Vagina (tissue), 2 donors: ENCODE results near the gene EVC2. TPM values are rescaled to one million over a fixed set of nuclear protein-coding genes. Genes with fewer than 3 reads are reported as not detected.

ENCODE experiments used
- DNase-seq, 2 donors: peaks; one replicate each; pipeline ENCODE4 v3.0.0-alpha.2; 2017; ENCODE audit errors: extremely low spot score in 2 of 2
- H3K27ac ChIP-seq: fragments of 200-600 bp; sonication (generic); one replicate; pipeline ENCODE4 v1.5.1; 2019
- H3K27me3 ChIP-seq: fragments of 200-600 bp; sonication (generic); one replicate; pipeline ENCODE4 v1.5.1; 2019
- H3K36me3 ChIP-seq, 2 donors: fragments of 200-600 bp; sonication (generic); one replicate each; pipeline ENCODE4 v1.5.1; 2017 to 2019
- H3K4me1 ChIP-seq: fragments of 200-600 bp; sonication (generic); one replicate; pipeline ENCODE4 v1.5.1; 2019
- H3K4me3 ChIP-seq, 2 donors: fragments of 200-600 bp; sonication (generic); 1 replicate in 1 of 2; 2 replicates in 1 of 2; pipeline ENCODE4 v1.5.1; 2016 to 2019
- H3K9me3 ChIP-seq: fragments of 200-600 bp; sonication (generic); one replicate; pipeline ENCODE4 v1.5.1; 2019
- CTCF ChIP-seq, 3 experiments: fragments of 450-650 bp in 2 of 3; fragments of 200-600 bp in 1 of 3; sonication (generic) in 1 of 3; IDR thresholded peaks; one replicate each; pipeline ENCODE4 v1.5.1; 2017 to 2019; ENCODE audit warnings: antibody characterized with exemption in 3 of 3, mild to moderate bottlenecking in 2 of 3, moderate library complexity in 2 of 3
- POLR2A ChIP-seq, 2 donors: fragments of 450-650 bp; IDR thresholded peaks; one replicate each; pipeline ENCODE4 v1.6.1; 2017; ENCODE audit warnings: antibody characterized with exemption in 2 of 2, mild to moderate bottlenecking in 2 of 2, moderate library complexity in 2 of 2
- POLR2AphosphoS5 ChIP-seq, 2 donors: sonication (generic); formaldehyde crosslinking; IDR thresholded peaks; one replicate each; pipeline ENCODE4 v1.9.0; 2017; ENCODE audit warnings: antibody characterized with exemption in 2 of 2, mild to moderate bottlenecking in 2 of 2, low read depth in 1 of 2; ENCODE audit not compliant: insufficient read depth in 1 of 2
- intact Hi-C: fragments of 100-400 bp; cut with DNase I; formaldehyde crosslinking; loops from one replicate; pipeline ENCODE4 v1.15.1; 2023
- total RNA-seq: library from RNA; depleted of rRNA; stranded (reverse); fragments of >200 nt; gene quantifications from one replicate; pipeline ENCODE4 v1.2.3, GENCODE V29; 2016

The EVC2 gene
- total RNA-seq, 1 donor from 2014 or later, result 23.8 TPM

GRCh38 chr4:5666741-5667140 lies 41.6 kb downstream of the EVC2 start:
- Histone ChIP-seq H3K27ac (no peak overlapping the region), H3K4me3 (no peak overlapping the region), H3K9me3 (no peaks in the 10 kb centered on the region), H3K27me3 (no peaks in the 10 kb centered on the region), H3K4me1 (no peaks in the 10 kb centered on the region), H3K36me3 (peaks cover 0 to 24% of the 10 kb centered on the region in 2 donors)
- DNase-seq, result no peak
- intact Hi-C loops, result no loop called here
- TF ChIP-seq POLR2AphosphoS5 (IDR thresholded peaks at IDR 0.05; ENCODE audit: insufficient read depth in 1 of 2, low read depth in 1 of 2) (no peak), POLR2A (IDR thresholded peaks at IDR 0.05) (no peak), CTCF (IDR thresholded peaks at IDR 0.05) (no peak)

GRCh38 chr4:5664778-5665177 lies 43.6 kb downstream of the EVC2 start:
- Histone ChIP-seq H3K4me3 (no peak overlapping the region), H3K9me3 (no peaks in the 10 kb centered on the region), H3K27ac (no peak overlapping the region), H3K4me1 (no peaks in the 10 kb centered on the region), H3K27me3 (no peaks in the 10 kb centered on the region), H3K36me3 (peaks cover 0 to 43% of the 10 kb centered on the region in 2 donors)
- TF ChIP-seq POLR2AphosphoS5 (IDR thresholded peaks at IDR 0.05; ENCODE audit: insufficient read depth in 1 of 2, low read depth in 1 of 2) (no peak), CTCF (IDR thresholded peaks at IDR 0.05) (no peak), POLR2A (IDR thresholded peaks at IDR 0.05) (no peak)
- intact Hi-C loops, result no loop called here
- DNase-seq, result no peak

- Histone ChIP-seq H3K9me3 (no peaks in the 10 kb centered on the region), H3K27me3 (no peaks in the 10 kb centered on the region), H3K36me3 (peaks cover 0 to 43% of the 10 kb centered on the region in 2 donors), H3K27ac (no peak overlapping the region), H3K4me3 (no peak overlapping the region), H3K4me1 (no peaks in the 10 kb centered on the region)
- no peak for DNase-seq
- no peak for TF ChIP-seq POLR2A (IDR thresholded peaks at IDR 0.05)
- no peak for TF ChIP-seq POLR2AphosphoS5 (IDR thresholded peaks at IDR 0.05; ENCODE audit: insufficient read depth in 1 of 2, low read depth in 1 of 2)
- no peak for TF ChIP-seq CTCF (IDR thresholded peaks at IDR 0.05)
- intact Hi-C loops, result no loop called here
These were observed 45.8 kb downstream of the EVC2 start for GRCh38 chr4:5662555-5662954.

GRCh38 chr4:5661237-5661636 lies 47.1 kb downstream of the EVC2 start:
- TF ChIP-seq POLR2A (IDR thresholded peaks at IDR 0.05) (no peak), POLR2AphosphoS5 (IDR thresholded peaks at IDR 0.05; ENCODE audit: insufficient read depth in 1 of 2, low read depth in 1 of 2) (no peak), CTCF (IDR thresholded peaks at IDR 0.05) (no peak)
- Histone ChIP-seq H3K27ac (no peak overlapping the region), H3K27me3 (no peaks in the 10 kb centered on the region), H3K4me3 (no peak overlapping the region), H3K4me1 (no peaks in the 10 kb centered on the region), H3K9me3 (no peaks in the 10 kb centered on the region), H3K36me3 (peaks cover 0 to 43% of the 10 kb centered on the region in 2 donors)
- intact Hi-C loops, result no loop called here
- DNase-seq, result no peak

- DNase-seq, result no peak
- intact Hi-C loops, result no loop called here
- H3K4me1 ChIP-seq, result no peaks in the 10 kb centered on the region
- H3K36me3 ChIP-seq, result peaks cover 0 to 43% of the 10 kb centered on the region in 2 donors
- H3K9me3 ChIP-seq, result no peaks in the 10 kb centered on the region
- H3K4me3 ChIP-seq, result no peak overlapping the region
- H3K27me3 ChIP-seq, result no peaks in the 10 kb centered on the region
- TF ChIP-seq POLR2AphosphoS5 (IDR thresholded peaks at IDR 0.05; ENCODE audit: insufficient read depth in 1 of 2, low read depth in 1 of 2), result no peak
- TF ChIP-seq CTCF (IDR thresholded peaks at IDR 0.05), result no peak
- TF ChIP-seq POLR2A (IDR thresholded peaks at IDR 0.05), result no peak
- no peak overlapping the region for H3K27ac ChIP-seq
These were observed 48.2 kb downstream of the EVC2 start for GRCh38 chr4:5660185-5660584.
